ENCODE data around the gene ZMYND8. TPM values are rescaled to one million over a fixed set of nuclear protein-coding genes. Genes with fewer than 3 reads are reported as not detected.

ZMYND8 gene
- total and polyA plus RNA-seq, 2 experiments from 2014 or later, result 10.2 to 12.4 TPM

DNA sequence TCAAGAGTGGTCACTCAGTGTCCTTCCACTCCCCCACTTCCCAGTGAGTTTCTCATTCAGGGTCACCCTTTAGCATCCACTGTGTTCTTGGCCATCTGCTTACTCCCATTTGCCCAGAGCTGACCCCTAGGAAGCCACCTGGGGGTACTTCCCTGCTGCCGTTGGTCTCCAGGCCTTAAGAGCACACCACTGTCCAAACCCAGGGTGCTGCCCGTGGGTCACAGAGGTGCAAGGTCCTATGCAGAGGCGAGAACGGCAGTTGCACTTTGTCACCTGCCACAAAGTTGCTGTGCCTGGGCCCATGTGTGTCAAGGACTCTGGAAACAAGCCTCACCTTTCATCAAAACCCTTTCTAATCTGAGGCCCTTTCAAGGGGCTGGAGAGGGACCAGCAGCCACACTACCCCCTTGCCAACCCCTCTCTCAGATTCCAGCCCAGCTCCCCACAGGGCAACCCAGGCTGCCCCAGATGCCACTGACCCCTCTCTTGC, 191.1 kb downstream of the ZMYND8 start:
- Histone ChIP-seq H3K9me3 (ENCODE audit: low read depth) (no peaks in the 10 kb centered on the region), H3K36me3 (ENCODE audit: low read depth) (no peaks in the 10 kb centered on the region), H3K79me2 (ENCODE audit: insufficient read depth) (no peaks in the 10 kb centered on the region), H3K9me2 (ENCODE audit: insufficient read depth) (no peaks in the 10 kb centered on the region), H3K27ac (no peak overlapping the region), H2AFZ (no peak overlapping the region), H3K4me2 (ENCODE audit: unreplicated experiment) (no peak overlapping the region), H3F3A (ENCODE audit: insufficient read depth) (no peaks in the 10 kb centered on the region), H3K27me3 (replicated peaks; ENCODE audit: insufficient read depth) (peaks cover 17% of the 10 kb centered on the region), H4K20me1 (ENCODE audit: insufficient read depth) (no peaks in the 10 kb centered on the region), H3K4me3 (no peak overlapping the region), H3K4me1 (ENCODE audit: insufficient read depth) (no peaks in the 10 kb centered on the region), H3K9ac (no peak overlapping the region)
- DNase-seq, result no peak
- WGBS, 2 experiments (ENCODE audit: low coverage in 1 of 2, low lambda C conversion rate in 2 of 2, missing lambda C conversion rate in 2 of 2), result 64 to 69% methylated on average over 4 of the region's 4 CpGs
- in situ Hi-C loops (cut with MboI), result no loop called here
- no peak for TF ChIP-seq EZH2phosphoT487 (IDR thresholded peaks at IDR 0.05; ENCODE audit: insufficient read depth, low read depth)
- no peak for TF ChIP-seq EZH2 (IDR thresholded peaks at IDR 0.05; ENCODE audit: insufficient read depth, poor library complexity, severe bottlenecking)

DNA sequence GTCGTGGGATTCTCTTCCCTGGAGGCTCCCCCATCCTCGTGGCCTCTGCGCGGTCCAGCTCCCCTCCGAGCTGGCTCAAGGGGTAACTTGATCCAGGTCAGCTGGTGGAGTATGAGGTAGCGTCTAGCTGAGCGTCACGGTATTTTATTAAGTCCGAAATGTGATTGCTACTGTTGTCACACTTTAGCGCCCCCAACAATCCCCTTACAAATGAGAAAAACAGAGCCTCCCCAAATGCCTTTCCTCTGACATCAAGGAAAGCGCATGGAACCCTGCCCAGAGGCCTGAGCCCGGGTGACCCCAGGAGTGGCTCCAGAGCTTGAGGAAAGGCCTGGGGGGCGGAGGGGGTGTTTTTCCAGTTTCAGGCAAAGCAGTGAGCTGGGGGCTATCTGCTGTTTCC, 192.4 kb downstream of the ZMYND8 start:
- 81 to 84% methylated on average over 13 of the region's 13 CpGs for WGBS, 2 experiments (ENCODE audit: low coverage in 1 of 2, low lambda C conversion rate in 2 of 2, missing lambda C conversion rate in 2 of 2)
- no peaks in the 10 kb centered on the region for H3F3A ChIP-seq (ENCODE audit: insufficient read depth)
- no peak overlapping the region for H3K27ac ChIP-seq
- H3K9me2 ChIP-seq (ENCODE audit: insufficient read depth), result no peaks in the 10 kb centered on the region
- in situ Hi-C loops (cut with MboI), result no loop called here
- no peak overlapping the region for H2AFZ ChIP-seq
- H4K20me1 ChIP-seq (ENCODE audit: insufficient read depth), result no peaks in the 10 kb centered on the region
- DNase-seq, result no peak
- H3K36me3 ChIP-seq (ENCODE audit: low read depth), result no peaks in the 10 kb centered on the region
- no peak overlapping the region for H3K4me3 ChIP-seq
- H3K4me1 ChIP-seq (ENCODE audit: insufficient read depth), result no peaks in the 10 kb centered on the region
- TF ChIP-seq EZH2 (IDR thresholded peaks at IDR 0.05; ENCODE audit: insufficient read depth, poor library complexity, severe bottlenecking), result no peak
- no peak for TF ChIP-seq EZH2phosphoT487 (IDR thresholded peaks at IDR 0.05; ENCODE audit: insufficient read depth, low read depth)
- H3K9me3 ChIP-seq (ENCODE audit: low read depth), result no peaks in the 10 kb centered on the region
- no peaks in the 10 kb centered on the region for H3K79me2 ChIP-seq (ENCODE audit: insufficient read depth)
- H3K27me3 ChIP-seq (replicated peaks; ENCODE audit: insufficient read depth), result peaks cover 9% of the 10 kb centered on the region; the same call in 1 of the 2 replicates
- H3K4me2 ChIP-seq (ENCODE audit: unreplicated experiment), result no peak overlapping the region
- H3K9ac ChIP-seq, result no peak overlapping the region

GRCh38 chr20:47161411-47161810, 195.1 kb downstream of the ZMYND8 start:
- H3K9ac ChIP-seq, result no peak overlapping the region
- H3K9me2 ChIP-seq (ENCODE audit: insufficient read depth), result no peaks in the 10 kb centered on the region
- H2AFZ ChIP-seq, result no peak overlapping the region
- H3F3A ChIP-seq (ENCODE audit: insufficient read depth), result no peaks in the 10 kb centered on the region
- DNase-seq, result no peak
- no peaks in the 10 kb centered on the region for H3K79me2 ChIP-seq (ENCODE audit: insufficient read depth)
- no peaks in the 10 kb centered on the region for H3K27me3 ChIP-seq (replicated peaks; ENCODE audit: insufficient read depth)
- TF ChIP-seq EZH2phosphoT487 (IDR thresholded peaks at IDR 0.05; ENCODE audit: insufficient read depth, low read depth) (no peak), EZH2 (IDR thresholded peaks at IDR 0.05; ENCODE audit: insufficient read depth, poor library complexity, severe bottlenecking) (no peak)
- H3K4me2 ChIP-seq (ENCODE audit: unreplicated experiment), result no peak overlapping the region
- no peak overlapping the region for H3K4me3 ChIP-seq
- no peaks in the 10 kb centered on the region for H3K36me3 ChIP-seq (ENCODE audit: low read depth)
- no peaks in the 10 kb centered on the region for H3K9me3 ChIP-seq (ENCODE audit: low read depth)
- in situ Hi-C loops (cut with MboI), result no loop called here
- H3K27ac ChIP-seq, result no peak overlapping the region
- H4K20me1 ChIP-seq (ENCODE audit: insufficient read depth), result no peaks in the 10 kb centered on the region
- 83 to 87% methylated on average over 9 to 10 of the region's 10 CpGs for WGBS, 2 experiments (ENCODE audit: low coverage in 1 of 2, low lambda C conversion rate in 2 of 2, missing lambda C conversion rate in 2 of 2)
- H3K4me1 ChIP-seq (ENCODE audit: insufficient read depth), result no peaks in the 10 kb centered on the region

DNA sequence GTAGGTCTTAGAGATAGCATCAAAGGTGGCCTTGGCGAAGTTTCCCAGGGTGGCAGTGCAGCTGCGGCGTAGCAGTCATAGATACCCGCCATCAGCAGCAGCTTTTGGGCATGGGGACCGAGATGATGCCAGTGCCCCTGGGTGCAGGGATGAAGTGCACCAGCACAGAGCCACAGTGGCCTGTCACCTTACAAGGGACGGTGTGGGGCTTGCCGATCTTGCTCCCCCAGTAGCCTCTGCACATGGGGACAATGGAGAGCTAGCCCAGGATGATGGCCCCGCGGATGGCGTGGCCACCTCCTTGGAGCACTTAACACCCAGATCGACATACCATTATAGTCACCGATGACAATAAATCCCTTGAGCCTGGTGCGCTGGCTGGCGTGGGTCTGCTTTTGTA, 195.5 kb downstream of the ZMYND8 start:
- no peaks in the 10 kb centered on the region for H3K4me1 ChIP-seq (ENCODE audit: insufficient read depth)
- no peaks in the 10 kb centered on the region for H3F3A ChIP-seq (ENCODE audit: insufficient read depth)
- H3K9me2 ChIP-seq (ENCODE audit: insufficient read depth), result no peaks in the 10 kb centered on the region
- no peaks in the 10 kb centered on the region for H3K27me3 ChIP-seq (replicated peaks; ENCODE audit: insufficient read depth)
- no peaks in the 10 kb centered on the region for H4K20me1 ChIP-seq (ENCODE audit: insufficient read depth)
- no peaks in the 10 kb centered on the region for H3K79me2 ChIP-seq (ENCODE audit: insufficient read depth)
- no peak overlapping the region for H3K27ac ChIP-seq
- TF ChIP-seq EZH2phosphoT487 (IDR thresholded peaks at IDR 0.05; ENCODE audit: insufficient read depth, low read depth), result no peak
- no peak for TF ChIP-seq EZH2 (IDR thresholded peaks at IDR 0.05; ENCODE audit: insufficient read depth, poor library complexity, severe bottlenecking)
- H3K36me3 ChIP-seq (ENCODE audit: low read depth), result no peaks in the 10 kb centered on the region
- in situ Hi-C loops (cut with MboI), result no loop called here
- H3K4me3 ChIP-seq, result no peak overlapping the region
- H3K9ac ChIP-seq, result no peak overlapping the region
- WGBS, 2 experiments (ENCODE audit: low coverage in 1 of 2, low lambda C conversion rate in 2 of 2, missing lambda C conversion rate in 2 of 2), result 88% methylated on average over 14 of the region's 14 CpGs
- no peaks in the 10 kb centered on the region for H3K9me3 ChIP-seq (ENCODE audit: low read depth)
- no peak overlapping the region for H3K4me2 ChIP-seq (ENCODE audit: unreplicated experiment)
- DNase-seq, result no peak
- H2AFZ ChIP-seq, result no peak overlapping the region

GRCh38 chr20:47160240-47160639, 196.3 kb downstream of the ZMYND8 start:
- no peaks in the 10 kb centered on the region for H3K27me3 ChIP-seq (replicated peaks; ENCODE audit: insufficient read depth)
- no peaks in the 10 kb centered on the region for H3K9me3 ChIP-seq (ENCODE audit: low read depth)
- no peaks in the 10 kb centered on the region for H4K20me1 ChIP-seq (ENCODE audit: insufficient read depth)
- TF ChIP-seq EZH2phosphoT487 (IDR thresholded peaks at IDR 0.05; ENCODE audit: insufficient read depth, low read depth), result no peak
- no peak for TF ChIP-seq EZH2 (IDR thresholded peaks at IDR 0.05; ENCODE audit: insufficient read depth, poor library complexity, severe bottlenecking)
- H3K4me3 ChIP-seq, result no peak overlapping the region
- no peaks in the 10 kb centered on the region for H3K9me2 ChIP-seq (ENCODE audit: insufficient read depth)
- H3F3A ChIP-seq (ENCODE audit: insufficient read depth), result no peaks in the 10 kb centered on the region
- no peak overlapping the region for H3K4me2 ChIP-seq (ENCODE audit: unreplicated experiment)
- H3K79me2 ChIP-seq (ENCODE audit: insufficient read depth), result no peaks in the 10 kb centered on the region
- no peak overlapping the region for H3K9ac ChIP-seq
- WGBS, 2 experiments (ENCODE audit: low coverage in 1 of 2, low lambda C conversion rate in 2 of 2, missing lambda C conversion rate in 2 of 2), result 80 to 83% methylated on average over 7 of the region's 7 CpGs
- no peak overlapping the region for H2AFZ ChIP-seq
- H3K27ac ChIP-seq, result no peak overlapping the region
- H3K36me3 ChIP-seq (ENCODE audit: low read depth), result no peaks in the 10 kb centered on the region
- no peaks in the 10 kb centered on the region for H3K4me1 ChIP-seq (ENCODE audit: insufficient read depth)
- in situ Hi-C loops (cut with MboI), result no loop called here
- DNase-seq, result no peak

Small RNA genes within 50 kb of the gene (microRNA-seq; reads per million reads assigned to microRNA genes)
- gene MIR3616 (ENCODE audit: borderline number of aligned reads), result not detected

Small RNA genes within 50 kb of the gene (small RNA-seq; reads per million reads assigned to genes)
- gene MIR3616 (ENCODE audit: low read depth, low replicate concordance), result not detected

Other genes starting within 250 kb of the ZMYND8 start
- 36.4 and 36.6 TPM in 2 replicates for gene NCOA3, start 145.2 kb upstream of the ZMYND8 start, total RNA-seq (2014; rRNA removed; shearing (Covaris generic))
- 19.3 and 19.5 TPM in 2 replicates for gene NCOA3, start 145.2 kb upstream of the ZMYND8 start, polyA plus RNA-seq (2016; fragmentation: Nextera tagmentation; extraction: Ambion mirVana)

Data from GM23248 (cell line).